Measurements from ENCODE around the gene PROP1.

PROP1 gene

GRCh38 chr5:177997846-177998245 is 1.8 kb upstream of the PROP1 start:
- no peaks in the 10 kb centered on the region for H3K4me1 ChIP-seq (ENCODE audit: control insufficient read depth, insufficient read depth, low read length)
- TF ChIP-seq ZNF138 (tag by site-specific recombination; IDR thresholded peaks at IDR 0.05; ENCODE audit: borderline replicate concordance): no peak
- no peak for TF ChIP-seq ZBTB48 (tag by site-specific recombination; IDR thresholded peaks at IDR 0.05)
- TF ChIP-seq ZNF707 (tag by site-specific recombination; IDR thresholded peaks at IDR 0.05): no peak
- TF ChIP-seq PRDM1 (tag by site-specific recombination; IDR thresholded peaks at IDR 0.05): no peak
- CTCF ChIA-PET: interaction anchor here (0.9 kb wide), 2 partner anchors 9 to 65 kb away, joined by 3 read pairs; no protein-coding TSS in a partner anchor

GRCh38 chr5:177997319-177997670 is 1.3 kb upstream of the PROP1 start:
- H3K27ac ChIP-seq (ENCODE audit: extremely low read depth, low read depth, low read length): no peak overlapping the region
- CTCF ChIA-PET: interaction anchor here (0.9 kb wide), 1 partner anchor 65 kb away, joined by 3 read pairs; no protein-coding TSS in a partner anchor
- TF ChIP-seq WT1 (tag by site-specific recombination; IDR thresholded peaks at IDR 0.05) (no peak), ZNF623 (tag by site-specific recombination; IDR thresholded peaks at IDR 0.05) (no peak), KLF8 (tag by site-specific recombination; IDR thresholded peaks at IDR 0.05) (no peak), TRIM28 (IDR thresholded peaks at IDR 0.05; ENCODE audit: borderline replicate concordance, low read length) (no peak), ZNF341 (tag by site-specific recombination; IDR thresholded peaks at IDR 0.05; ENCODE audit: low read depth) (no peak), ZNF426 (tag by site-specific recombination; IDR thresholded peaks at IDR 0.05) (no peak), ZNF112 (tag by site-specific recombination; IDR thresholded peaks at IDR 0.05) (no peak), AEBP2 (tag by site-specific recombination; IDR thresholded peaks at IDR 0.05; ENCODE audit: borderline replicate concordance) (no peak), ZNF580 (tag by site-specific recombination; IDR thresholded peaks at IDR 0.05) (no peak), ZNF510 (tag by site-specific recombination; IDR thresholded peaks at IDR 0.05; ENCODE audit: insufficient replicate concordance) (no peak), ZBTB11 (tag by site-specific recombination; conservative IDR thresholded peaks at IDR 0.05; ENCODE audit: low read depth) (no peak), ZFP41 (tag by site-specific recombination; IDR thresholded peaks at IDR 0.05; ENCODE audit: borderline replicate concordance) (no peak), GLIS2 (tag by site-specific recombination; IDR thresholded peaks at IDR 0.05) (no peak), ZSCAN30 (tag by site-specific recombination; IDR thresholded peaks at IDR 0.05) (no peak), ZNF449 (tag by site-specific recombination; IDR thresholded peaks at IDR 0.05) (no peak), ZBTB21 (tag by site-specific recombination; IDR thresholded peaks at IDR 0.05) (no peak), ZNF610 (tag by site-specific recombination; IDR thresholded peaks at IDR 0.05; ENCODE audit: borderline replicate concordance) (no peak), ZNF18 (tag by site-specific recombination; IDR thresholded peaks at IDR 0.05) (no peak)
- H3K9me3 ChIP-seq (ENCODE audit: control insufficient read depth, insufficient read depth, low read depth, low read length): no peaks in the 10 kb centered on the region
- no peak overlapping the region for H3K4me3 ChIP-seq (ENCODE audit: low read depth, low read length)
- no peaks in the 10 kb centered on the region for H3K4me1 ChIP-seq (ENCODE audit: control insufficient read depth, insufficient read depth, low read length)
- H3K36me3 ChIP-seq (ENCODE audit: control insufficient read depth in 2 of 2, insufficient read depth in 1 of 2, low read length in 2 of 2): no peaks in the 10 kb centered on the region
- POLR2A ChIA-PET: no interaction called here

More at GRCh38 chr5:177997846-177998245, 1.8 kb upstream of the PROP1 start:
- Histone ChIP-seq H3K4me3 (ENCODE audit: low read depth, low read length) (no peak overlapping the region), H3K9me3 (ENCODE audit: control insufficient read depth, insufficient read depth, low read depth, low read length) (no peaks in the 10 kb centered on the region), H3K27ac (ENCODE audit: extremely low read depth, low read depth, low read length) (no peak overlapping the region), H3K36me3 (ENCODE audit: control insufficient read depth in 2 of 2, insufficient read depth in 1 of 2, low read length in 2 of 2) (no peaks in the 10 kb centered on the region)
- POLR2A ChIA-PET: no interaction called here
